Prostate gland (tissue), 2 donors: ENCODE measurements around the gene CELF6.

Experiments
- CTCF ChIP-seq, 4 experiments: fragments of 200-600 bp in 2 of 4; fragments of 450-650 bp in 2 of 4; sonication (generic) in 2 of 4; IDR thresholded peaks; 1 replicate in 3 of 4; 2 replicates in 1 of 4; pipeline ENCODE4 v1.5.1; 2016 to 2019; ENCODE audit warnings: antibody characterized with exemption in 4 of 4, mild to moderate bottlenecking in 2 of 4, moderate library complexity in 2 of 4
- POLR2A ChIP-seq: fragments of 450-650 bp; IDR thresholded peaks from one replicate; pipeline ENCODE4 v1.6.1; 2016; ENCODE audit warnings: antibody characterized with exemption, mild to moderate bottlenecking

GRCh38 chr15:72271221-72271620 is 48.7 kb downstream of the CELF6 start:
- no peak for TF ChIP-seq CTCF (IDR thresholded peaks at IDR 0.05)
- TF ChIP-seq POLR2A, result no peak
